HT-29 (cell line): ENCODE measurements around the gene ATP6V0D1. TPM values are rescaled to one million over a fixed set of nuclear protein-coding genes. Genes with fewer than 3 reads are reported as not detected.

ENCODE experiments used
- DNase-seq: peaks from one replicate; pipeline ENCODE4 v3.0.0-alpha.2; 2015; ENCODE audit warnings: low spot score
- total RNA-seq: library from RNA; depleted of rRNA; stranded (reverse); fragments of >200 nt; shearing (Covaris generic); gene quantifications from 2 replicates; pipeline ENCODE4 v1.2.3, GENCODE V29; 2014

Gene ATP6V0D1
- total RNA-seq, 1 experiment from 2014 or later = 99.5 TPM

GRCh38 chr16:67409631-67410030 lies 71.3 kb downstream of the ATP6V0D1 start:
- DNase-seq = no peak

GRCh38 chr16:67407788-67408452 lies 73.0 kb downstream of the ATP6V0D1 start:
- DNase-seq = no peak

- DNase-seq = no peak
Measured at GRCh38 chr16:67407176-67407787, 73.7 kb downstream of the ATP6V0D1 start.

- DNase-seq = no peak
Measured at GRCh38 chr16:67406111-67406971, 74.6 kb downstream of the ATP6V0D1 start.

GRCh38 chr16:67405336-67405735 lies 75.6 kb downstream of the ATP6V0D1 start:
- no peak for DNase-seq

GRCh38 chr16:67404740-67405226 lies 76.2 kb downstream of the ATP6V0D1 start:
- DNase-seq = peak; percentile 99

GRCh38 chr16:67403976-67404555 lies 76.9 kb downstream of the ATP6V0D1 start:
- DNase-seq = no peak

- no peak for DNase-seq
Measured at GRCh38 chr16:67400901-67401300, 80.1 kb downstream of the ATP6V0D1 start.

- DNase-seq = no peak
Measured at GRCh38 chr16:67399749-67400704, 80.9 kb downstream of the ATP6V0D1 start.

GRCh38 chr16:67399218-67399733 lies 81.7 kb downstream of the ATP6V0D1 start:
- DNase-seq = peak; percentile 62

- no peak for DNase-seq
Measured at GRCh38 chr16:67398546-67399217, 82.3 kb downstream of the ATP6V0D1 start.

- no peak for DNase-seq
Measured at GRCh38 chr16:67397812-67398545, 83.0 kb downstream of the ATP6V0D1 start.

GRCh38 chr16:67397036-67397801 lies 83.7 kb downstream of the ATP6V0D1 start:
- DNase-seq = no peak

- peak; percentile 95 for DNase-seq
Measured at GRCh38 chr16:67396159-67397035, 84.6 kb downstream of the ATP6V0D1 start.

- DNase-seq = no peak
Measured at GRCh38 chr16:67395458-67396158, 85.3 kb downstream of the ATP6V0D1 start.

- DNase-seq = no peak
Measured at GRCh38 chr16:67395105-67395457, 85.9 kb downstream of the ATP6V0D1 start.
